ENCODE measurements around the gene SLC26A8. TPM values are rescaled to one million over a fixed set of nuclear protein-coding genes. Genes with fewer than 3 reads are reported as not detected.

SLC26A8 gene
- total RNA-seq = not detected in 2 replicates
- 0.37 TPM in 1 of 2 replicates, not detected in the other for polyA plus RNA-seq

- Histone ChIP-seq H3K27ac (no peak within 1 kb of the TSS), H3K9me3 (ENCODE audit: low read depth) (no peaks in the 10 kb centered on the region), H3K36me3 (no peaks in the 10 kb centered on the region), H3K4me1 (ENCODE audit: low read depth) (peaks cover 4% of the 10 kb centered on the region), H3K27me3 (no peaks in the 10 kb centered on the region), H3K4me3 (no peak within 1 kb of the TSS)
- no peak for TF ChIP-seq CTCF (IDR thresholded peaks at IDR 0.05; ENCODE audit: low read depth, low read length)
- peak in 1 of 2 donors; percentile 20 for DNase-seq (ENCODE audit: low read depth in 1 of 2, low spot score in 1 of 2)
Observed at GRCh38 chr6:36023996-36024795, at the start of gene SLC26A8. TSS of gene SLC26A8 (minus strand) at chr6:36024641. CDS start at chr6:36019707, 4,934 bp downstream.

GRCh38 chr6:36073587-36073986, 49.1 kb upstream of the SLC26A8 start:
- peaks cover 17% of the 10 kb centered on the region for H3K36me3 ChIP-seq
- no peaks in the 10 kb centered on the region for H3K9me3 ChIP-seq (ENCODE audit: low read depth)
- no peak for TF ChIP-seq CTCF (IDR thresholded peaks at IDR 0.05; ENCODE audit: low read depth, low read length)
- no peak for DNase-seq (ENCODE audit: low read depth in 1 of 2, low spot score in 1 of 2)
- H3K4me3 ChIP-seq = no peak overlapping the region
- no peak overlapping the region for H3K27ac ChIP-seq
- no peaks in the 10 kb centered on the region for H3K27me3 ChIP-seq
- H3K4me1 ChIP-seq (ENCODE audit: low read depth) = peaks cover 8% of the 10 kb centered on the region

GRCh38 chr6:36072681-36073080, 48.2 kb upstream of the SLC26A8 start:
- peaks cover 13% of the 10 kb centered on the region for H3K4me1 ChIP-seq (ENCODE audit: low read depth)
- no peak for TF ChIP-seq CTCF (IDR thresholded peaks at IDR 0.05; ENCODE audit: low read depth, low read length)
- H3K27me3 ChIP-seq = no peaks in the 10 kb centered on the region

GRCh38 chr6:36071714-36072113, 47.3 kb upstream of the SLC26A8 start:
- H3K27ac ChIP-seq = no peak overlapping the region
- H3K27me3 ChIP-seq = no peaks in the 10 kb centered on the region
- H3K36me3 ChIP-seq = peaks cover 11% of the 10 kb centered on the region
- no peak for TF ChIP-seq CTCF (IDR thresholded peaks at IDR 0.05; ENCODE audit: low read depth, low read length)
- H3K9me3 ChIP-seq (ENCODE audit: low read depth) = no peaks in the 10 kb centered on the region
- no peak overlapping the region for H3K4me3 ChIP-seq
- peaks cover 22% of the 10 kb centered on the region for H3K4me1 ChIP-seq (ENCODE audit: low read depth)
- DNase-seq (ENCODE audit: low read depth in 1 of 2, low spot score in 1 of 2) = no peak

More at GRCh38 chr6:36072681-36073080, 48.2 kb upstream of the SLC26A8 start:
- Histone ChIP-seq H3K36me3 (peaks cover 13% of the 10 kb centered on the region), H3K9me3 (ENCODE audit: low read depth) (no peaks in the 10 kb centered on the region), H3K27ac (no peak overlapping the region), H3K4me3 (no peak overlapping the region)
- DNase-seq (ENCODE audit: low read depth in 1 of 2, low spot score in 1 of 2) = no peak

GRCh38 chr6:36071281-36071680, 46.8 kb upstream of the SLC26A8 start:
- no peaks in the 10 kb centered on the region for H3K9me3 ChIP-seq (ENCODE audit: low read depth)
- H3K27me3 ChIP-seq = no peaks in the 10 kb centered on the region
- no peak for TF ChIP-seq CTCF (IDR thresholded peaks at IDR 0.05; ENCODE audit: low read depth, low read length)
- peaks cover 6% of the 10 kb centered on the region for H3K36me3 ChIP-seq
- DNase-seq (ENCODE audit: low read depth in 1 of 2, low spot score in 1 of 2) = no peak
- no peak overlapping the region for H3K4me3 ChIP-seq
- H3K27ac ChIP-seq = no peak overlapping the region
- H3K4me1 ChIP-seq (ENCODE audit: low read depth) = peaks cover 27% of the 10 kb centered on the region
